ENCODE measurements around the gene TLE7. TPM values are rescaled to one million over a fixed set of nuclear protein-coding genes. Genes with fewer than 3 reads are reported as not detected.

TLE7 gene
- polyA plus RNA-seq, 2 of the 4 experiments (the other 2 are of a cell fraction) = not detected

- 13% methylated on average over 5 of the region's 5 CpGs for whole genome bisulfite sequencing (ENCODE audit: missing lambda C conversion rate)
- H3K4me3 ChIP-seq = no peak overlapping the region
- FAIRE-seq (no peak), DNase-seq (ENCODE audit: low read depth in 1 of 2, low spot score in 1 of 2) (no peak), ATAC-seq (no peak)
- POLR2A ChIA-PET = no interaction called here
- no peak for TF ChIP-seq ESRRA (IDR thresholded peaks at IDR 0.05; ENCODE audit: borderline replicate concordance, low read length)
- TF ChIP-seq BHLHE40 (IDR thresholded peaks at IDR 0.05; ENCODE audit: low read depth, low read length) = no peak
- TF ChIP-seq RNF2 (IDR thresholded peaks at IDR 0.05; ENCODE audit: borderline replicate concordance, low read depth) = no peak
- TF ChIP-seq ELK1 (IDR thresholded peaks at IDR 0.05; ENCODE audit: low read depth, low read length) = no peak
- TF ChIP-seq JUNB (IDR thresholded peaks at IDR 0.05) = no peak
- no peak for TF ChIP-seq GATA3 (IDR thresholded peaks at IDR 0.05; ENCODE audit: borderline replicate concordance)
- TF ChIP-seq SREBF2 (IDR thresholded peaks at IDR 0.05) = no peak
- no peak for TF ChIP-seq USF2 (IDR thresholded peaks at IDR 0.05)
- TF ChIP-seq NR3C1 (IDR thresholded peaks at IDR 0.05) = no peak
- TF ChIP-seq HOXA7 (CRISPR knock-in tag; IDR thresholded peaks at IDR 0.05) = no peak
- no peak for TF ChIP-seq ZSCAN20 (CRISPR knock-in tag; IDR thresholded peaks at IDR 0.05)
- TF ChIP-seq MYC (IDR thresholded peaks at IDR 0.05; ENCODE audit: borderline replicate concordance, low read length) = no peak
- TF ChIP-seq HES2 (IDR thresholded peaks at IDR 0.05) = no peak
- TF ChIP-seq JUN (IDR thresholded peaks at IDR 0.05) = no peak
- no peak for TF ChIP-seq POLR2AphosphoS2 (conservative IDR thresholded peaks at IDR 0.05; ENCODE audit: low read length)
- H3K4me1 ChIP-seq = 0 out of 3 replicates have a peak, but pooled peaks cover 3% of the 10 kb centered on the region
- H3K9me3 ChIP-seq = no peaks in the 10 kb centered on the region
- H3K27ac ChIP-seq = no peak overlapping the region
- CTCF ChIA-PET = interaction anchor here (1.3 to 7.4 kb wide), 6 partner anchors 15 to 199 kb away, joined by 3 to 118 read pairs (median 6); no protein-coding TSS in a partner anchor
- no peak overlapping the region for H3K4me2 ChIP-seq
Observed at GRCh38 chr16:71410146-71410545, 31.7 kb downstream of the TLE7 start.

GRCh38 chr16:71409011-71409775 lies 32.7 kb downstream of the TLE7 start:
- ATAC-seq (no peak), FAIRE-seq (no peak), DNase-seq (ENCODE audit: low read depth in 1 of 2, low spot score in 1 of 2) (no peak)
- WGBS (ENCODE audit: missing lambda C conversion rate) = 28% methylated on average over 16 of the region's 16 CpGs
- no peak overlapping the region for H3K4me3 ChIP-seq
- ChIA-PET POLR2A (no interaction called here), CTCF (interaction anchor here (0.7 to 7.4 kb wide), 4 partner anchors 16 to 200 kb away, joined by 3 to 72 read pairs (median 3); no protein-coding TSS in a partner anchor)
- no peaks in the 10 kb centered on the region; the same call in 2 of the 3 replicates for H3K9me3 ChIP-seq
- no peak overlapping the region for H3K27ac ChIP-seq
- TF ChIP-seq FOSL2 (IDR thresholded peaks at IDR 0.05) (no peak), FOSL2 (CRISPR knock-in tag; IDR thresholded peaks at IDR 0.05) (no peak), RNF2 (IDR thresholded peaks at IDR 0.05; ENCODE audit: borderline replicate concordance, low read depth) (no peak), EHF (CRISPR knock-in tag; IDR thresholded peaks at IDR 0.05) (no peak), MAZ (IDR thresholded peaks at IDR 0.05; ENCODE audit: borderline replicate concordance, low read depth, low read length) (no peak), ZSCAN20 (CRISPR knock-in tag; IDR thresholded peaks at IDR 0.05) (no peak), SREBF2 (IDR thresholded peaks at IDR 0.05) (no peak), BHLHE40 (IDR thresholded peaks at IDR 0.05; ENCODE audit: low read depth, low read length) (no peak), ATOH8 (CRISPR knock-in tag; IDR thresholded peaks at IDR 0.05; ENCODE audit: low read depth) (no peak), ESRRA (IDR thresholded peaks at IDR 0.05; ENCODE audit: borderline replicate concordance, low read length) (no peak), EP300 (IDR thresholded peaks at IDR 0.05) (no peak), PHF8 (IDR thresholded peaks at IDR 0.05; ENCODE audit: borderline replicate concordance, low read depth) (no peak), POLR2A (IDR thresholded peaks at IDR 0.05; ENCODE audit: low read length) (no peak), CHD2 (IDR thresholded peaks at IDR 0.05; ENCODE audit: low read length, partially characterized antibody) (no peak), BCL3 (IDR thresholded peaks at IDR 0.05) (no peak), RFX5 (IDR thresholded peaks at IDR 0.05) (no peak), MAFK (IDR thresholded peaks at IDR 0.05; ENCODE audit: partially characterized antibody) (no peak), MAX (IDR thresholded peaks at IDR 0.05) (no peak), POLR2AphosphoS2 (conservative IDR thresholded peaks at IDR 0.05; ENCODE audit: low read length) (no peak), FOXS1 (CRISPR knock-in tag; IDR thresholded peaks at IDR 0.05) (no peak), RARB (CRISPR knock-in tag; IDR thresholded peaks at IDR 0.05) (no peak)
- no peak overlapping the region for H3K4me2 ChIP-seq
- H3K4me1 ChIP-seq = 0 out of 3 replicates have a peak, but pooled peaks cover 3% of the 10 kb centered on the region

All from A549 (cell line).